GM18508 (cell line): ENCODE measurements around the gene KDM7A.

ENCODE experiments used
- ATAC-seq: cut with Tn5 transposase; IDR thresholded peaks from one replicate; pipeline ENCODE4 v1.9.1; 2021; ENCODE audit warnings: moderate number of reproducible peaks; ENCODE audit not compliant: insufficient read depth, unreplicated experiment

KDM7A gene

DNA sequence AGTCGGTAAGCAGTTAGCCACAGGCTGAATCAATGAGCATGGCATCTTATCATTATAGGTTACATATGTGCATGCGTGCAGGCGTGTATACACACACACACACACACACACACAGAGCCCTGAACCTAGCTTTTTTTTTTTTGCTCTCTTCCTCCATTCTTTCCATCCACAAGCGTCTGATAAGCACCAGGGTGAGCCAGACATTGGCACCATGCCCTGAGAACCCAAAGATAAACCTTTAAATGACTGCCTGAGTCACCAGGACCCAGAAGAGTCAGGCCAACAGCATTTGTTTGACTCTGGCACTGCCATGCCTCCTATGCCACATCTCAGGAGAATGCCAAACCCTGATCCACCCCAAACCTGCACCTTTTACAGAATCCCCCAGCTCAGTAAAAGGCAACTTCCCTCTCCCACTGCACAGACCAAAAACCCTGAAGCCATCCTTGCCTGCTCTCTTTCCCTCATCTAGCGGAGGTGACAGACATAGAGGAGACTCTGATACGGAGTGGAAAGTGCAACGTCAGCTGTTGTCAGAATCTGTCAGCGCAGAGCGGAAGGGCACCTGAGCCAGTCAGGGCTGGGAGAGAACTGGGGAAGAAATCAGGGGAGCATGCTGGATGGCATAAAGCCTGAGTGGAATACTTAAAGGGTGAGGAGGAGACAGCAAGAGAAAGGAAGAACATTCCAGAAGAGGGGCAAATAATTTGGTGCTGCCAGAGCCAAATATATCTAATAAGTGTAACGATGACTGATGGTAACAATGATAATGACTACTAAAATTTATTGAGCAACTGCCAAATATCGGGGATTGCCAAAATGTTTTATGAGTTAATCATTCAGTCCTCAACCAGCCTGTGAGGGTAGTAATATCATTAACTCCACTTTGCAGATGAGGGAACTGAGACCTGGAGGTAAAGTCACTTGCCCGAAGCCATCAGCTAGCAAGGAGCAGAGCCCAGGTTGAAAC, 117.2 kb downstream of the KDM7A start:
- no peak for ATAC-seq

DNA sequence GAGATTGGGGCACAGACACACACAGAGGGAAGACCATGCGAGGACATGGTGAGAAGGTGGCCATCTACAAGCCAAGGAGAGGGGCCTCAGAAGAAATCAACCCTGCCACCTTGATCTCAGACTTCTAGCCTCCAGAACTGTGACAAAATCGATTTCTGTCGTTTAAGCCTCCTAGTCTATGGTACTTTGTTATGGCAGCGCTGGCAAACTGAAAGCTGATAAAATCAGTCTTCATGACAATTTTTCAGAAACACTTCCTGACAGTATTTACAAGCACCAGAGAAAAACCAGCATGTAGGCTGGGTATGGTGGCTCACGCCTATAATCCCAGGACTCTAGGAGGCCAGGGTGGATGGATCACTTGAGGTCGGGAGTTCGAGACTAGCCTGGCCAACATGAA, 118.3 kb downstream of the KDM7A start:
- no peak for ATAC-seq

DNA sequence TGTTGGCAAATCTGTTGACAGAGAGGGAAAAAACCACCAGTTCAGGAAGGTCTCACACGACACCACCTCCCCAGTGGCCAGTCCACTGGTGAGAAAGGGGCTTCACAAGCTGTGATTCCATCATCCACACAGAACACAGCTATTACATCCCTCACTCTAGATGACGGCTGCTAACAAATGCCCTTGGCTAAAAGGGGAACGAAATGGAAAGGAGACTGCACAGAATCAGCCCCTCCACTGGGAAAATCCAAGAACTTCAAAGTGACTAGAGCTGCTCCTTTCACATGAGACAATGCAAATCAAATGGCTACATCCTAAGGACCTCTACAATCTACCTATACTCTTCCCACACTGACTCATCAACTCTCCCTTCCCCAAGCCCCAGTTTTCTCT, 119.6 kb downstream of the KDM7A start:
- no peak for ATAC-seq

DNA sequence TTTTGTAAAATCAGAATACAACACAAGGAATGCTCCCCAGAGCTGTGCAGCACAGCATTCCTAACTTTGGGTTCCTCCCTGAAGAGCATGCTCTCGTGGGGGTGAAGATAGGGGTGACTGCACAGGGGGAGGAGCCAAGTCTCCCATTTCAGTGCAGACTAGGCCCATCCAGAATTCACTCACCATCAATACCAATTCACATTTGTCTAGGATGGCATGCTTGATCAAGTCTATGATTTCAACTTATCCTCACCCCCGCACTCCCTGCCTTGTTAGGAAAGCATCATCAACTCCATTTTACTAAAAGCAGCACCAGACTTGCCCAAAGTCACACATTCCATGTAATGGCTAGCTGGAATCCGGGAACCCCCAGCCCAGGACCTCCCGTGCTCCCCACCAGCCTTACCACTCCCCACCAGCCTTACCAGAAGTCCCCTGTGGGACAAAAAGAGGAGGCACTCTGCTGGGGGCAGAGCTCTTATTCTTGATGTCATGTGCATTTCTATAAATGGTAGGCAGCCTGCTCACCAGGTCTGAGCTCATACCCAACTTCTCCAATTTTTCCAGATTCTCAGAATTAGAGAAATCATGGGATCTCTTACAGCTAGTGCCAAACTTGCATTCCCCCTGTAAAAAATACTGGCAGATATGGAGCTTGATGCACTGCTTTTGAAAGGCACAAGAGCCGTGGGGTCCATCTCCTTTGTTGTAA, 120.2 kb downstream of the KDM7A start:
- no peak for ATAC-seq

- ATAC-seq = no peak
Measured at GRCh38 chr7:140055833-140056232, 121.0 kb downstream of the KDM7A start.

DNA sequence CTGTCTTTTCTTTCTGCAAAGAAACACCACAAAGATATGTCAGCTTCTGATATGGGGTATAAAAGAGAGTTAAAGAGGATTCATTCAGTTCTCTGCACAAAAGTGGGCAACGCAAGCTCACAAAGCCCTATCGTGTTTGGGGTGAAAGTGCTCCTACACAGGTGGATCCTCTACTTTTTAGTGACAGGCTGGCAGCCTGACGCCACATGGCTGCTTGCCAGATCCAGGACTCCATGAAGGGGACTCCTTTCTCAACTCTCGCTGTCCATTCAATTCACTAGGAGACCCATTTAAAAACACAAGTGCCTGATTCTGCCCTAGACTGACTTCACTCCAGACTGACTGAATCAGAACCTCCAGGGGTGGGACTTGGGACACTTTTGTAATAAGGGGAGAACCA, 122.0 kb downstream of the KDM7A start:
- no peak for ATAC-seq

DNA sequence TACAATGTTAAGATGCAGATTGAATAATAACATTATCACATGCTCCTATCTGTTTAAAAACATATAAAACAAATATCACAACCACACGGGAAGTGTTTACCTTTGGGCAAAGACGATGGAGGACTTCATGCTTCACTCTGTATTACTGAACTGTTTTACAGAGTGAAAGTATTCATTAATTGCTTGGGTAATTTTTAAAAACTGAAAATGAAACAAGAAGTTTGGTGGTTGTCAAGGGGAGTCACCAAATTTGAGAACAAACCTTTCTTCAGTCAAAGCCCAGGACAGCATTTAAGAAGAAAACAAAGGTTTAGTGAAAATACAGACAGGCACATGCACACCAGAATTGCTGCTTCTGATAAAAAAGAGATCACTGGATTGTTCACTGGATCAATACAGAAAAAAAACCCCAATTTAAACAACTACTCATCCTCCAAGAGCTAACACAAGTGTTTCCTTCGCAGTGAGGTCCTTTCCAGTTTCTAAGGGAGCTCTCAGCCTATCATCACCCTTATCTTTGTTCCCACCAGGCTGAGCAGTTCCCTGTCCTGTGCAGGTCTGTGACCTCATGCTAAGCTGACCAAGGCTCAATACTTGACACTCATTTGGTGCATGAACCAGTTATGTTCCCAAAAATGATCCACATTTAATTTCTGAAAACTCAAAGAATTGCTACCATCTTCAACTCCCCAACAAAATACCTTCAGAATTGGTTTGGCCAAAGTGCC, 122.8 kb downstream of the KDM7A start:
- ATAC-seq = no peak

DNA sequence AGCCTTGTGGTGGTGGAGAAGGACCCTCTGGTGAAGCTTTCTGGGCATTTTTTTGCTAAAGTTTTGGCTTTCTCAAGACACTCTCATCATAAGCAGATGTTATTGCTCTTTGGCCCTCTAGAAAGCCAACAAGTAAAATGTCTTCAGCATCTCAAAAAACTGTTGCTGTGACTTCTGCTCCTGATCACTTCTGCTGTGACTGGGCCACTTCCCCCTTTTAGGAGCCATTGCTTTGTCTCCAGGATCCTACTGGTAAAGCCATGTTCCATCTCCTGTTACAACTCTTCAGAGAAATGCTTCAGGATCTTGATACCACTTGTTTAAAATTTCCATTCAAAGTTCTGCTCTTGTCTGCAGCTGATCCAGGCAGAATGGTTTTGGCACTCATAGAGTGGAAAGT, 125.0 kb downstream of the KDM7A start:
- no peak for ATAC-seq

DNA sequence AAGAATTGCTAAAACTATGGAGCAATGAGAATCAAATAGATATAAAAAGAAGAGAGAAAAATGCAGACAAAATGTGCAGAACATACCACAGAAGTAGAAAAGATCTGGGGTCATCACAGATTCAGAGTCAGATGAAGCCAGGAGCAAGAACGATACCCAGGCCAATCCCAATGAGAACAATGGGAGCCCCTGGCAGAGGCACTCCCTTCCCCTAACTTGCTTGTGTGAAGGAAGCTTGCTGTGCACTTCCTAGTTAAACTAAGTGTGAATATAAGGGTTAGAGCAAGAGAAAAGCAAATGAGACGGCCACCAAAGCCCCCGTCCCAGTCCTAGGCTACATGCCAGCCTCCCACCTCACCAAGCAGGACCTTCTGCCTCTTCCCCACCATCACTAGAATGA, 126.7 kb downstream of the KDM7A start:
- ATAC-seq = no peak

- ATAC-seq = no peak
Measured at GRCh38 chr7:140049339-140050024, 127.3 kb downstream of the KDM7A start.

- ATAC-seq = no peak
Measured at GRCh38 chr7:140048989-140049338, 127.8 kb downstream of the KDM7A start.

DNA sequence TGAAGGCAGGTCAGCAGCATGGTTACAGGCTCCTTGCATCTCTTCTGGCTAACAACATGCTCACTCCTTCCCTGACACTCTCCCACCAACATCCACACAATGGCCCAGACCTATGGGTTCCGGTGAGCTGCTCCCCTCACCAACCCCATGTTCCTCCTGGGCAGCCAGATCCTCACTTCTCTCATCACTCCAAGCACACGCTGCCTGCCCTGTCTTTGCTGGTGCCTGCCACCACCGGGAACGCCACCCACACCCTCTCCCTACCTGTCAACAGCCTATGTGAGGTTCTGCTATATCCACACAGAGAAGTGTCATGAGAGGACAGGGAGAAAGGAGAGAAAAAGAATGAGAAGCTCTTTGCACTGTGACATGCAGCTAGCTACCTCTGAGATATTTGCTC, 128.6 kb downstream of the KDM7A start:
- no peak for ATAC-seq

- no peak for ATAC-seq
Measured at GRCh38 chr7:140047197-140047596, 129.6 kb downstream of the KDM7A start.

DNA sequence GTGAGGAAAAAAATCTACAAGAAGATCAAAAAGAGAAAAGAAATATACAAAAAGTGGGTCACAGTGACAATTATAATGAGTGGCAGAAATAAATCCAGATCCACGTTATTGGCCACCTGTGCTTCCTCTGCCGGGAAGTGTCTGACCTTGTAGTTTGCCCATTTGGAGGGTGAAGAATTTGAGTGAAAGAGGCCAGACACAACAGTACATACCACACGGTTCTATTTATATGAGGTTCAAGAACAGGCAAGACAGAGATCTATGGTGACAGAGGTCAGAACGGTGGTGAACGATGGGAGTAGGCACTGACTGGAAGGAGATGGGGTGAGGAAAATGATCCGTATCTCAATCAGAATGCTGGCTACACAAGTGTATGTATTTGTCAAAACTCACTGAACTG, 131.1 kb downstream of the KDM7A start:
- no peak for ATAC-seq

- no peak for ATAC-seq
Measured at GRCh38 chr7:140044251-140044650, 132.5 kb downstream of the KDM7A start.

DNA sequence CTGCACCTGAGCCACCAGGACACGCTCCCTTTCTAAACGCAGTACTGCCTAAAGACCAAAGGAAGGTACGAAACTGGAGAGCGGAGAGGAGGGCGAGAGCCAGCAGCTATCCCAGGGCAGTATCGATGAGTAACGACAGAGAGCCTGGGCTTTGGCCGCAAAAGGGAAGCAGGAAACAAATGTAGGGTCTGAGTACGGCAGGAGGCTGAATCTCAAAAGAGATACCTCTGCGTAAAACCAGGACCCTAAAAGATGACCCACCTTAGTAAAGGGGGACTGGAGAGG, 134.5 kb downstream of the KDM7A start:
- ATAC-seq = no peak

GRCh38 chr7:140041659-140042385, 135.0 kb downstream of the KDM7A start:
- no peak for ATAC-seq

- no peak for ATAC-seq
Measured at GRCh38 chr7:140039896-140040295, 136.9 kb downstream of the KDM7A start.

DNA sequence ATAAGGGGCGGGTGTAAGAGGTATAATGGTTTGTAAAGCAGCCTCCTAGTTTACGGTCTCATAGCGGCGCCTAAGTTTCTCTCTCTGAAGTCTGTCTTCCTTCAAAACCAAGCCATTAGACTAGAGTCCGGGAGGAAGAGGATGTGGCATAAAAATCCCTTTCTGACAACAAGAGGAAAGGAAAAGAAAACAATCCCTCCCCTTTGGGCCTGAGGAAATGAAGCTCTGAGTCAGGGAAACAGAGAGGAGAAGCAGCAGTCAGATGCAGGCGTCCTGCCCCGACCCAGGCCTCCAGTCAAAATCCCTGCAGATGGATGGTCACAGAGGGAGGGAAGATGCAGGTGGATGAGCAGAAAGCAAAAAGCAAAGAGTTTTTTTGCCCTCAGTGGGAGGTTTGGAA, 137.7 kb downstream of the KDM7A start:
- ATAC-seq = no peak
